A673 (cell line): ENCODE data around the gene NR1I2. TPM values are rescaled to one million over a fixed set of nuclear protein-coding genes. Genes with fewer than 3 reads are reported as not detected.

Source experiments
- BruUV-seq: library from RNA; stranded (reverse); fragments of 400-500 nt; replicated peaks from 2 replicates; lab custom pipeline; 2021; lab: Mats Ljungman, UMichigan
- CTCF ChIA-PET: fragments of 300-600 bp; sonication (Branson Sonifier 250); formaldehyde crosslinking; loops from one replicate; lab custom pipeline; 2022; ENCODE audit warnings: antibody characterized with exemption; lab: Charles Lee
- POLR2A ChIA-PET: fragments of 300-600 bp; sonication (Branson Sonifier 250); formaldehyde crosslinking; loops from one replicate; lab custom pipeline; 2022; ENCODE audit warnings: antibody characterized with exemption; ENCODE audit not compliant: low non-redundant PET; lab: Charles Lee
- DNase-seq: peaks from one replicate; pipeline ENCODE4 v3.0.0-alpha.2; 2015; ENCODE audit warnings: low spot score
- H3K27ac ChIP-seq: fragments of 200-600 bp; sonication (generic); 2 replicates; pipeline ENCODE4 v1.5.1; 2016; ENCODE audit warnings: mixed run types, low read depth, mild to moderate bottlenecking, mixed read lengths, antibody characterized with exemption, low read length; ENCODE audit not compliant: poor library complexity, severe bottlenecking
- H3K27me3 ChIP-seq: fragments of 200-600 bp; sonication (generic); replicated peaks from 2 replicates; pipeline ENCODE4 v1.6.1; 2017; ENCODE audit warnings: mixed run types, low read depth, mild to moderate bottlenecking, mixed read lengths, antibody characterized with exemption, low read length; ENCODE audit not compliant: insufficient read depth, poor library complexity
- H3K36me3 ChIP-seq: fragments of 200-600 bp; sonication (generic); 2 replicates; pipeline ENCODE4 v1.6.1; 2016; ENCODE audit warnings: mixed run types, mild to moderate bottlenecking, mixed read lengths, antibody characterized with exemption, low read length; ENCODE audit not compliant: insufficient read depth, poor library complexity, severe bottlenecking
- H3K4me1 ChIP-seq: fragments of 200-600 bp; sonication (generic); 2 replicates; pipeline ENCODE4 v1.6.1; 2017; ENCODE audit warnings: mixed run types, mild to moderate bottlenecking, mixed read lengths, antibody characterized with exemption, low read length; ENCODE audit not compliant: insufficient read depth, poor library complexity, severe bottlenecking
- H3K4me3 ChIP-seq: fragments of 200-600 bp; sonication (generic); 2 replicates; pipeline ENCODE4 v1.5.1; 2016; ENCODE audit warnings: low read depth, mixed run types, mild to moderate bottlenecking, mixed read lengths, low read length; ENCODE audit not compliant: poor library complexity, severe bottlenecking
- H3K9me3 ChIP-seq: fragments of 200-600 bp; sonication (generic); 2 replicates; pipeline ENCODE4 v1.6.1; 2016; ENCODE audit warnings: mixed run types, low read depth, mild to moderate bottlenecking, mixed read lengths, antibody characterized with exemption, low read length; ENCODE audit not compliant: poor library complexity, severe bottlenecking
- EZH2 ChIP-seq: fragments of 200-600 bp; sonication (generic); IDR thresholded peaks from 2 replicates; pipeline ENCODE4 v1.6.1; 2017; ENCODE audit warnings: borderline replicate concordance, low read depth, mild to moderate bottlenecking, mixed read lengths, antibody characterized with exemption, low read length; ENCODE audit not compliant: poor library complexity, severe bottlenecking
- intact Hi-C: fragments of 100-400 bp; cut with micrococcal nuclease; formaldehyde crosslinking; loops from one replicate; pipeline ENCODE4 v1.10.0; 2022; ENCODE audit not compliant: unreplicated experiment
- total RNA-seq: library from RNA; stranded (reverse); gene quantifications from 2 replicates; pipeline ENCODE4 v1.2.3, GENCODE V29; 2021
- TF ChIP-seq, protein P1 (sequence below): fragments of 300-800, 200-600 bp; sonication (generic); conservative IDR thresholded peaks from 2 replicates; pipeline ENCODE4 v1.5.1; 2017; ENCODE audit warnings: low read depth, mild to moderate bottlenecking, antibody characterized with exemption, low read length, moderate library complexity, mixed read lengths

The NR1I2 gene
- total RNA-seq, 1 experiment from 2014 or later, result not detected

DNA sequence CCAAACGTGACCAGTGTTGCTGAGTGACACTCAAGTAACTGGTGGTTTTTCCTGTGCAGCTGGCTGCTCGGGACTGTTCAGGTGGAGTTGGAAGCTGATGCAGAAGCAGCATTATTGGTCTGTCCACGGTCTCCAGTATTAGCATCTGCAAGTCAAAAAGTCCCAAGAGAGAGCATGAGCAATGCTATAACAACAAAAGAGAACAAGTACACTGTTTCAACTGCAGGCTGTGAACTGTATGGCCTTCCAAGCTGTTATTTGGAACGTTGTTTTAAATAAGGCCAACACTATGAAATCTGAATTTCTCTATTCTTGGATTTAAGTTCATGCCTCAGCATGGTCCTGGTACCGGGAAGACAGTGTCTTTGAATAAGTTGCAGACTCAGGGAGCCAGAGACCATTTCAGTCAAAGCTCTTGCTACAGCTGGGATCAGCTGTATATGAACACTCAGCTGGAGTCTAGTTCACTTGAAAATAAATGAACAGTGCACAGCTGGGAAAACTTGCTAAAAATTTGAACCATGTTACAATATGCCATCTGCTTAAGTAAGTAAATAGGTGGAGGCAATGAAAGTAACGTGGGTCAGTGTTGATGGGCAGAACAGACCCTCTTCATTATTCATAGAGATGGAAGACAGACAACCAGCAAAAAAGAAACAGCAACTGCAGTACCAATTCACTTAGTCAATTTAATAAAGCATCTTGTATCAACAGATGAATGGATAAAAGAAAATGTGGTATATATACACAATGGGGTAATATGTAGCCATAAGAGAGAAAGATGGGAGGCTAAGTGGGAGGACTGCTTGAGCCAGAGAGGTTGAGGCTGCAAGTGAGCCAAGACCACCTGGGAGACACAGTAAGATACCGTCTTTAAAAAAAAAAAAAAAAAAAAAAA lies 45.1 kb downstream of the NR1I2 start:
- Histone ChIP-seq H3K27me3 (no peaks in the 10 kb centered on the region), H3K27ac (no peak overlapping the region), H3K9me3 (no peaks in the 10 kb centered on the region), H3K4me1 (no peaks in the 10 kb centered on the region), H3K4me3 (no peak overlapping the region), H3K36me3 (no peaks in the 10 kb centered on the region)
- ChIA-PET POLR2A (no interaction called here), CTCF (no interaction called here)
- no peak for DNase-seq
- BruUV-seq, result no TSS peak
- TF ChIP-seq, protein P1, sequence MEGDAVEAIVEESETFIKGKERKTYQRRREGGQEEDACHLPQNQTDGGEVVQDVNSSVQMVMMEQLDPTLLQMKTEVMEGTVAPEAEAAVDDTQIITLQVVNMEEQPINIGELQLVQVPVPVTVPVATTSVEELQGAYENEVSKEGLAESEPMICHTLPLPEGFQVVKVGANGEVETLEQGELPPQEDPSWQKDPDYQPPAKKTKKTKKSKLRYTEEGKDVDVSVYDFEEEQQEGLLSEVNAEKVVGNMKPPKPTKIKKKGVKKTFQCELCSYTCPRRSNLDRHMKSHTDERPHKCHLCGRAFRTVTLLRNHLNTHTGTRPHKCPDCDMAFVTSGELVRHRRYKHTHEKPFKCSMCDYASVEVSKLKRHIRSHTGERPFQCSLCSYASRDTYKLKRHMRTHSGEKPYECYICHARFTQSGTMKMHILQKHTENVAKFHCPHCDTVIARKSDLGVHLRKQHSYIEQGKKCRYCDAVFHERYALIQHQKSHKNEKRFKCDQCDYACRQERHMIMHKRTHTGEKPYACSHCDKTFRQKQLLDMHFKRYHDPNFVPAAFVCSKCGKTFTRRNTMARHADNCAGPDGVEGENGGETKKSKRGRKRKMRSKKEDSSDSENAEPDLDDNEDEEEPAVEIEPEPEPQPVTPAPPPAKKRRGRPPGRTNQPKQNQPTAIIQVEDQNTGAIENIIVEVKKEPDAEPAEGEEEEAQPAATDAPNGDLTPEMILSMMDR, result no peak
- TF ChIP-seq EZH2, result no peak
- intact Hi-C loops, result no loop called here

DNA sequence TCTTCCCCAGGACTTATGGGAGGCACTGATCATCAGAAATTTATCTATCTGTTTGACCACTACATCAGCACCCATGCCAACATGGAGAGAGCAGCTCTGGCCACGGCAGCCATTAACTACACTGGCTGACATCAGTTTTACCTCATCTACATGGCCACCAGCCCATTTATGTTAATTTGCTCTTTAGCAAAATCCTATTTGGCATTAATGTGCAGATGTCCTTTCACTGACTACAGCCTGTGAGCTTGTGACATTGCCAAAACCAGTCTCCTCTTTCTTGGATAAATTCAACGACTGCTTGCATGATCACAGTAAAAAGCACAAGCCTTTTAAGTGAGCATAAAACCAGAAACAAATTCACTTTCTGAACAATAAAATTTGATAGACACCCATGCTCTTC lies 47.5 kb downstream of the NR1I2 start:
- BruUV-seq, result no TSS peak
- Histone ChIP-seq H3K9me3 (no peaks in the 10 kb centered on the region), H3K36me3 (no peaks in the 10 kb centered on the region), H3K27ac (no peak overlapping the region), H3K4me3 (no peak overlapping the region), H3K27me3 (no peaks in the 10 kb centered on the region), H3K4me1 (no peaks in the 10 kb centered on the region)
- DNase-seq, result no peak
- TF ChIP-seq, protein P1, result no peak
- no peak for TF ChIP-seq EZH2
- ChIA-PET CTCF (no interaction called here), POLR2A (no interaction called here)
- intact Hi-C loops, result no loop called here

GRCh38 chr3:119831022-119831421 lies 49.1 kb downstream of the NR1I2 start:
- no peaks in the 10 kb centered on the region for H3K4me1 ChIP-seq
- H3K27me3 ChIP-seq, result no peaks in the 10 kb centered on the region
- H3K4me3 ChIP-seq, result no peak overlapping the region
- no peaks in the 10 kb centered on the region for H3K9me3 ChIP-seq
- intact Hi-C loops, result no loop called here
- BruUV-seq, result no TSS peak
- ChIA-PET POLR2A (no interaction called here), CTCF (no interaction called here)
- peak; percentile 38 for DNase-seq
- no peak overlapping the region for H3K27ac ChIP-seq
- no peaks in the 10 kb centered on the region for H3K36me3 ChIP-seq
- no peak for TF ChIP-seq EZH2
- TF ChIP-seq, protein P1, result peak; percentile 51
